ENCODE data around the gene MLLT6. TPM values are rescaled to one million over a fixed set of nuclear protein-coding genes. Genes with fewer than 3 reads are reported as not detected.

MLLT6 gene
- total and polyA plus RNA-seq, 2 of the 13 experiments (the other 11 are each of a cell fraction or from before 2014, with no cell fraction given): 50.7 to 69.5 TPM

DNA sequence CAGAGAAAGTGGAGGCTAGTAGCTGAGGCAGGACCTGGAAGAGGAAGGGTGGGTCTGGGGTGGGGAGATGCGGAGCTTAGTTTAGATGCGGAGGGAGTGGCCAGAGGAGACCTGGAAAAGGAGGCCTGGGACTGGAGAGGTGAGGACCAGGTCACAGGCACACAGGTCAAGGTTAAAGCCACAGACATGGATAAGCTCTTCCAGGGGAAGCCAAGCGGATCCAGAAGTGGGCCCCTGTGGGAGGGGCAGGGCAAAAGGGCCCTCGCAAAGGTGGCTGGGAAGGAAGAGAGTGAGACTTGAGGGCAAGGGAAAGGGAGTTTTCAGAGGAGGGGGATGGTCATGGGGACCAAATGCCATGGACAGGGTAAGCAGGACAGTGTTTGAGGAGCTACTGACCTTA is 13.9 kb upstream of the MLLT6 start (continued):
- TF ChIP-seq KLF12 (CRISPR knock-in tag; IDR thresholded peaks at IDR 0.05; ENCODE audit: borderline replicate concordance): peak; percentile 17; the same call in 1 of the 2 replicates
- 0 out of 2 replicates have a peak, but pooled peaks have one; percentile 33 for TF ChIP-seq KMT2A (CRISPR knock-in tag; IDR thresholded peaks at IDR 0.05)
- peak; percentile 85 for TF ChIP-seq BCL6 (CRISPR knock-in tag; IDR thresholded peaks at IDR 0.05)
- TF ChIP-seq NR2F6 (IDR thresholded peaks at IDR 0.05): peak; percentile 92
- TF ChIP-seq NR2F6 (CRISPR knock-in tag; IDR thresholded peaks at IDR 0.05): peak; percentile 95
- TF ChIP-seq TBL1XR1 (IDR thresholded peaks at IDR 0.05; ENCODE audit: borderline replicate concordance, low read length, partially characterized antibody): peak; percentile 79
- TF ChIP-seq, protein P1, sequence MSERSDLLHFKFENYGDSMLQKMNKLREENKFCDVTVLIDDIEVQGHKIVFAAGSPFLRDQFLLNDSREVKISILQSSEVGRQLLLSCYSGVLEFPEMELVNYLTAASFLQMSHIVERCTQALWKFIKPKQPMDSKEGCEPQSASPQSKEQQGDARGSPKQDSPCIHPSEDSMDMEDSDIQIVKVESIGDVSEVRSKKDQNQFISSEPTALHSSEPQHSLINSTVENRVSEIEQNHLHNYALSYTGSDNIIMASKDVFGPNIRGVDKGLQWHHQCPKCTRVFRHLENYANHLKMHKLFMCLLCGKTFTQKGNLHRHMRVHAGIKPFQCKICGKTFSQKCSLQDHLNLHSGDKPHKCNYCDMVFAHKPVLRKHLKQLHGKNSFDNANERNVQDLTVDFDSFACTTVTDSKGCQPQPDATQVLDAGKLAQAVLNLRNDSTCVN (CRISPR knock-in tag; IDR thresholded peaks at IDR 0.05; ENCODE audit: borderline replicate concordance): peak; percentile 80; the same call in 1 of the 2 replicates
- TF ChIP-seq, protein P2, sequence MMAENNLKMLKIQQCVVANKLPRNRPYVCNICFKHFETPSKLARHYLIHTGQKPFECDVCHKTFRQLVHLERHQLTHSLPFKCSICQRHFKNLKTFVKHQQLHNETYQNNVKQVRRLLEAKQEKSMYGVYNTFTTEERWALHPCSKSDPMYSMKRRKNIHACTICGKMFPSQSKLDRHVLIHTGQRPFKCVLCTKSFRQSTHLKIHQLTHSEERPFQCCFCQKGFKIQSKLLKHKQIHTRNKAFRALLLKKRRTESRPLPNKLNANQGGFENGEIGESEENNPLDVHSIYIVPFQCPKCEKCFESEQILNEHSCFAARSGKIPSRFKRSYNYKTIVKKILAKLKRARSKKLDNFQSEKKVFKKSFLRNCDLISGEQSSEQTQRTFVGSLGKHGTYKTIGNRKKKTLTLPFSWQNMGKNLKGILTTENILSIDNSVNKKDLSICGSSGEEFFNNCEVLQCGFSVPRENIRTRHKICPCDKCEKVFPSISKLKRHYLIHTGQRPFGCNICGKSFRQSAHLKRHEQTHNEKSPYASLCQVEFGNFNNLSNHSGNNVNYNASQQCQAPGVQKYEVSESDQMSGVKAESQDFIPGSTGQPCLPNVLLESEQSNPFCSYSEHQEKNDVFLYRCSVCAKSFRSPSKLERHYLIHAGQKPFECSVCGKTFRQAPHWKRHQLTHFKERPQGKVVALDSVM (CRISPR knock-in tag; IDR thresholded peaks at IDR 0.05): peak; percentile 63; the same call in 1 of the 2 replicates
- TF ChIP-seq MIER3 (CRISPR knock-in tag; IDR thresholded peaks at IDR 0.05; ENCODE audit: borderline replicate concordance): 0 out of 2 replicates have a peak, but pooled peaks have one; percentile 38
- TF ChIP-seq, protein P3, sequence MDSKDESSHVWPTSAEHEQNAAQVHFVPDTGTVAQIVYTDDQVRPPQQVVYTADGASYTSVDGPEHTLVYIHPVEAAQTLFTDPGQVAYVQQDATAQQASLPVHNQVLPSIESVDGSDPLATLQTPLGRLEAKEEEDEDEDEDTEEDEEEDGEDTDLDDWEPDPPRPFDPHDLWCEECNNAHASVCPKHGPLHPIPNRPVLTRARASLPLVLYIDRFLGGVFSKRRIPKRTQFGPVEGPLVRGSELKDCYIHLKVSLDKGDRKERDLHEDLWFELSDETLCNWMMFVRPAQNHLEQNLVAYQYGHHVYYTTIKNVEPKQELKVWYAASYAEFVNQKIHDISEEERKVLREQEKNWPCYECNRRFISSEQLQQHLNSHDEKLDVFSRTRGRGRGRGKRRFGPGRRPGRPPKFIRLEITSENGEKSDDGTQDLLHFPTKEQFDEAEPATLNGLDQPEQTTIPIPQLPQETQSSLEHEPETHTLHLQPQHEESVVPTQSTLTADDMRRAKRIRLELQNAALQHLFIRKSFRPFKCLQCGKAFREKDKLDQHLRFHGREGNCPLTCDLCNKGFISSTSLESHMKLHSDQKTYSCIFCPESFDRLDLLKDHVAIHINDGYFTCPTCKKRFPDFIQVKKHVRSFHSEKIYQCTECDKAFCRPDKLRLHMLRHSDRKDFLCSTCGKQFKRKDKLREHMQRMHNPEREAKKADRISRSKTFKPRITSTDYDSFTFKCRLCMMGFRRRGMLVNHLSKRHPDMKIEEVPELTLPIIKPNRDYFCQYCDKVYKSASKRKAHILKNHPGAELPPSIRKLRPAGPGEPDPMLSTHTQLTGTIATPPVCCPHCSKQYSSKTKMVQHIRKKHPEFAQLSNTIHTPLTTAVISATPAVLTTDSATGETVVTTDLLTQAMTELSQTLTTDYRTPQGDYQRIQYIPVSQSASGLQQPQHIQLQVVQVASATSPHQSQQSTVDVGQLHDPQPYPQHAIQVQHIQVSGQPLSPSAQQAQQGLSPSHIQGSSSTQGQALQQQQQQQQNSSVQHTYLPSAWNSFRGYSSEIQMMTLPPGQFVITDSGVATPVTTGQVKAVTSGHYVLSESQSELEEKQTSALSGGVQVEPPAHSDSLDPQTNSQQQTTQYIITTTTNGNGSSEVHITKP (CRISPR knock-in tag; IDR thresholded peaks at IDR 0.05; ENCODE audit: low read depth): no peak
- peak; percentile 41 for TF ChIP-seq TEAD3 (CRISPR knock-in tag; optimal IDR thresholded peaks at IDR 0.05; ENCODE audit: borderline replicate concordance)
- TF ChIP-seq SMYD3 (CRISPR knock-in tag; IDR thresholded peaks at IDR 0.05): no peak
- TF ChIP-seq, protein P4, sequence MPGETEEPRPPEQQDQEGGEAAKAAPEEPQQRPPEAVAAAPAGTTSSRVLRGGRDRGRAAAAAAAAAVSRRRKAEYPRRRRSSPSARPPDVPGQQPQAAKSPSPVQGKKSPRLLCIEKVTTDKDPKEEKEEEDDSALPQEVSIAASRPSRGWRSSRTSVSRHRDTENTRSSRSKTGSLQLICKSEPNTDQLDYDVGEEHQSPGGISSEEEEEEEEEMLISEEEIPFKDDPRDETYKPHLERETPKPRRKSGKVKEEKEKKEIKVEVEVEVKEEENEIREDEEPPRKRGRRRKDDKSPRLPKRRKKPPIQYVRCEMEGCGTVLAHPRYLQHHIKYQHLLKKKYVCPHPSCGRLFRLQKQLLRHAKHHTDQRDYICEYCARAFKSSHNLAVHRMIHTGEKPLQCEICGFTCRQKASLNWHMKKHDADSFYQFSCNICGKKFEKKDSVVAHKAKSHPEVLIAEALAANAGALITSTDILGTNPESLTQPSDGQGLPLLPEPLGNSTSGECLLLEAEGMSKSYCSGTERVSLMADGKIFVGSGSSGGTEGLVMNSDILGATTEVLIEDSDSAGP (CRISPR knock-in tag; IDR thresholded peaks at IDR 0.05; ENCODE audit: borderline replicate concordance): 0 out of 2 replicates have a peak, but pooled peaks have one; percentile 38
- no peak for TF ChIP-seq TEAD2 (CRISPR knock-in tag; IDR thresholded peaks at IDR 0.05)
- TF ChIP-seq, protein P5, sequence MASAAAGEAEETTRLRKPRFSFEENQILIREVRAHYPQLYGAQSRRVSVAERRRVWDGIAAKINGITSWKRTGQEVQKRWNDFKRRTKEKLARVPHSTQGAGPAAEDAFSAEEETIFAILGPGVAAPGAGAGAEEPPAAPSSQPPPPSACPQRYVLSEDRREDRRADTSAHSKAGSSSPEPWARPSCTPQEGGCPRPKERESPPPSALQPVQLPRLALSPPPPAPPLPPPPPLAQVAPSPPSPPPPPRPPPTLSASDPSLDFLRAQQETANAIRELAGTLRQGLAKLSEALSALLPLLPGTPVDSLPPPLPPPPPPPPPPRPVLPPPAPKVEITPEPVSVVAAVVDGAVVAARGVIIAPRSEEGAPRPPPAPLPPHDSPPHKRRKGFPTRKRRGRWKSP (CRISPR knock-in tag; IDR thresholded peaks at IDR 0.05): no peak
- TF ChIP-seq, protein P6, sequence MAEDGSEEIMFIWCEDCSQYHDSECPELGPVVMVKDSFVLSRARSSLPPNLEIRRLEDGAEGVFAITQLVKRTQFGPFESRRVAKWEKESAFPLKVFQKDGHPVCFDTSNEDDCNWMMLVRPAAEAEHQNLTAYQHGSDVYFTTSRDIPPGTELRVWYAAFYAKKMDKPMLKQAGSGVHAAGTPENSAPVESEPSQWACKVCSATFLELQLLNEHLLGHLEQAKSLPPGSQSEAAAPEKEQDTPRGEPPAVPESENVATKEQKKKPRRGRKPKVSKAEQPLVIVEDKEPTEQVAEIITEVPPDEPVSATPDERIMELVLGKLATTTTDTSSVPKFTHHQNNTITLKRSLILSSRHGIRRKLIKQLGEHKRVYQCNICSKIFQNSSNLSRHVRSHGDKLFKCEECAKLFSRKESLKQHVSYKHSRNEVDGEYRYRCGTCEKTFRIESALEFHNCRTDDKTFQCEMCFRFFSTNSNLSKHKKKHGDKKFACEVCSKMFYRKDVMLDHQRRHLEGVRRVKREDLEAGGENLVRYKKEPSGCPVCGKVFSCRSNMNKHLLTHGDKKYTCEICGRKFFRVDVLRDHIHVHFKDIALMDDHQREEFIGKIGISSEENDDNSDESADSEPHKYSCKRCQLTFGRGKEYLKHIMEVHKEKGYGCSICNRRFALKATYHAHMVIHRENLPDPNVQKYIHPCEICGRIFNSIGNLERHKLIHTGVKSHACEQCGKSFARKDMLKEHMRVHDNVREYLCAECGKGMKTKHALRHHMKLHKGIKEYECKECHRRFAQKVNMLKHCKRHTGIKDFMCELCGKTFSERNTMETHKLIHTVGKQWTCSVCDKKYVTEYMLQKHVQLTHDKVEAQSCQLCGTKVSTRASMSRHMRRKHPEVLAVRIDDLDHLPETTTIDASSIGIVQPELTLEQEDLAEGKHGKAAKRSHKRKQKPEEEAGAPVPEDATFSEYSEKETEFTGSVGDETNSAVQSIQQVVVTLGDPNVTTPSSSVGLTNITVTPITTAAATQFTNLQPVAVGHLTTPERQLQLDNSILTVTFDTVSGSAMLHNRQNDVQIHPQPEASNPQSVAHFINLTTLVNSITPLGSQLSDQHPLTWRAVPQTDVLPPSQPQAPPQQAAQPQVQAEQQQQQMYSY (CRISPR knock-in tag; IDR thresholded peaks at IDR 0.05): peak; percentile 79

All from HepG2 (cell line).